Esophagus squamous epithelium (tissue), 4 donors: ENCODE results near the gene GALNT3.

Experiments used
- POLR2A ChIP-seq, 4 donors: fragments of 450-650 bp; IDR thresholded peaks; one replicate each; pipeline ENCODE4 v1.6.1; 2017; ENCODE audit warnings: antibody characterized with exemption in 4 of 4, mild to moderate bottlenecking in 4 of 4, moderate library complexity in 3 of 4
- TF ChIP-seq, protein P1 (sequence below), 6 experiments: fragments of 450-650 bp in 4 of 6; fragments of 200-600 bp in 2 of 6; sonication (generic) in 2 of 6; IDR thresholded peaks; one replicate each; pipeline ENCODE4 v1.5.1; 2016 to 2019; ENCODE audit warnings: antibody characterized with exemption in 6 of 6, mild to moderate bottlenecking in 4 of 6, moderate library complexity in 4 of 6

- TF ChIP-seq, protein P1, sequence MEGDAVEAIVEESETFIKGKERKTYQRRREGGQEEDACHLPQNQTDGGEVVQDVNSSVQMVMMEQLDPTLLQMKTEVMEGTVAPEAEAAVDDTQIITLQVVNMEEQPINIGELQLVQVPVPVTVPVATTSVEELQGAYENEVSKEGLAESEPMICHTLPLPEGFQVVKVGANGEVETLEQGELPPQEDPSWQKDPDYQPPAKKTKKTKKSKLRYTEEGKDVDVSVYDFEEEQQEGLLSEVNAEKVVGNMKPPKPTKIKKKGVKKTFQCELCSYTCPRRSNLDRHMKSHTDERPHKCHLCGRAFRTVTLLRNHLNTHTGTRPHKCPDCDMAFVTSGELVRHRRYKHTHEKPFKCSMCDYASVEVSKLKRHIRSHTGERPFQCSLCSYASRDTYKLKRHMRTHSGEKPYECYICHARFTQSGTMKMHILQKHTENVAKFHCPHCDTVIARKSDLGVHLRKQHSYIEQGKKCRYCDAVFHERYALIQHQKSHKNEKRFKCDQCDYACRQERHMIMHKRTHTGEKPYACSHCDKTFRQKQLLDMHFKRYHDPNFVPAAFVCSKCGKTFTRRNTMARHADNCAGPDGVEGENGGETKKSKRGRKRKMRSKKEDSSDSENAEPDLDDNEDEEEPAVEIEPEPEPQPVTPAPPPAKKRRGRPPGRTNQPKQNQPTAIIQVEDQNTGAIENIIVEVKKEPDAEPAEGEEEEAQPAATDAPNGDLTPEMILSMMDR (IDR thresholded peaks at IDR 0.05) = no peak
- TF ChIP-seq POLR2A (IDR thresholded peaks at IDR 0.05) = no peak
Observed at GRCh38 chr2:165745916-165746315, 48.1 kb downstream of the GALNT3 start.
